Ammon's horn (tissue), 1 donor: ENCODE data around the gene ABL2.
"Not testable (repeated sequence)": the region's sequence is repeated elsewhere in the genome, so short reads cannot be mapped to it uniquely, and the experiment has no call there.

Source experiments
- DNase-seq: peaks from one replicate; pipeline ENCODE4 v3.0.0-alpha.2; 2016; ENCODE audit warnings: low spot score

The ABL2 gene

DNA sequence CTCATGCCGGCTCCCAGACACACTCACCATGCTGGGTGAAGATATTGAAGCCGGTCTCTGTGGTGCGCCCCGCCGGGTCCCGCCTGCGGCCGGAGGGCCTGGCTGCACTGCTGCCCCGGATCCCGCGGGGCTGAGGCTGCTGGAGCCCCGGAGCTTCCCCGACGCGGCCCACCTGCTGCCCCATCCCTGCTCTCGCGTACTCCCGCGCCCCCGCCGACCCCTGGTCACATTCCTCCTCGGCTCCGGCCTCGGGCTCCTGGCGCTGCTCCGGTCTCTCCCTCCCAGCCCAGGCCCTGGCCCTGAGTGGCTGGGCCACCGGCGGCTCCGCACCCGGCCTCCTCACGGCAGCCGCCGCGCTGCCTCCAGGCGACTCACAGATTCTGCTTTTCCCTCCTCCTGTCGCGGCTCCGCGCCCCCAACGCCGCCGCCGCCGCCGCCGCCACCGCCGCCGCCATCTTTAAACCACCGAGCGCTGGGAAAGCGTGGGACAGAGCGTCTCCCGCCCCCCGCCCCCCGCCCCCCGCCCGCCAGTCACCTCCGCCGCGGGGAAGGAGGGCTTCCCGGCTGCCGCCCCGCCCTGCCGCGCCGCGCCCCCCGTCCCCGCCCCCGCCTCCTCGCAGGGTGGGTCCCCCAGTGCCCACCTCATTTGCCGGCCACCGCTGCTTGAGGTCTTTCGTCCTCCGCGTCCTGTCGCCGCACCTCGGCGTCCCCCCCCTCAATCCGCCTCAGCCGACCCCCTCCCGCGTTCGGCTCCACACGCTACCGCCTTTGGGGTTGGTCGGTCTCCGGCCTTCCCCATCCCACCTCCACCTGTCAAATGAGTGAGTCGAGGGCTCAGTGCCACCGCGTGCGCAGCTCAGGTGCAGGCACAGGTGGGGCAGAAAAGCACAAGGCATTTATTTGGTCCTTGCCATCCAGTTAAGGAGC lies at the start of gene ABL2:
TSS of gene ABL2 (minus strand) at position 464 of the 927 bp plus-strand sequence. CDS start at position 184, 280 bp downstream.
- peak; percentile 42 for DNase-seq

DNA sequence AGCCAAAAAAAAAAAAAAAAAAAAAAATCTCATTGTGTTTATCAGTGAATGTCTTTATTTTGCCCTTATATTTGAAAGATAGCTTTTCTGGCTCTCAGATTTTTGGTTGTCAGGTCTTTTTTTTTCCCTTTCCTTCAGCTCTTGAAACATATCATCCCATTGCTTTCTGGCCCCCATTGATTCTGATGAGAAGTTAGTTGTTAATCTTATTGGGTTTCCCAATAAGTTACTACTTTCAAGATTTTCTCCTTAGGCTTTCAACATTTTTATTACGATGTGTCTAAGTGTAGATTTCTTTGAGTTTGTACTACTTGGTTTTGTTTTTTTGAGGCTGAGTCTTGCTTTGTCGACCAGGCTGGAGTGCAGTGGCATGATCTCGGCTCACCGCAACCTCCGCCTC lies 49.4 kb upstream of the ABL2 start:
- DNase-seq: no peak

DNA sequence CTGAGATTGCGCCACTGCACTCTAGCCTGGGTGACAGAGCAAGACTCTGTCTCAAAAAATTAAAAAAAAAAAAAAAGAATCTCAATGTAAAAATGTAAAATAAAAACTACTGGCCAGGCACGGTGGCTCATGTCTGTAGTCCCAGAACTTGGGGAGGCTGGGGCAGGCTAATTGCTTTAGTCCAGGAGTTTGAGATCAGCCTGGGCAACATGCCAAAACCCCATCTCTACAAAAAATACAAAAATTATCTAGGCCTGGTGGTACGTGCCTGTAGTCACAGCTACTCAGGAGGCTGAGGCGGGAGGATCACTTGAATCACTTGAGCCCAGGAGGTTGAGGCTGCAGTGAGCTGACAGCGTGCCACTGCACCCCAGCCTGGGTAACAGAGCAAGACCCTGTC lies 44.9 kb upstream of the ABL2 start:
- not testable (repeated sequence) for DNase-seq

- DNase-seq: no peak
Observed at GRCh38 chr1:179269071-179269470, 39.6 kb upstream of the ABL2 start.

GRCh38 chr1:179264507-179264906 lies 35.0 kb upstream of the ABL2 start:
- DNase-seq: no peak

DNA sequence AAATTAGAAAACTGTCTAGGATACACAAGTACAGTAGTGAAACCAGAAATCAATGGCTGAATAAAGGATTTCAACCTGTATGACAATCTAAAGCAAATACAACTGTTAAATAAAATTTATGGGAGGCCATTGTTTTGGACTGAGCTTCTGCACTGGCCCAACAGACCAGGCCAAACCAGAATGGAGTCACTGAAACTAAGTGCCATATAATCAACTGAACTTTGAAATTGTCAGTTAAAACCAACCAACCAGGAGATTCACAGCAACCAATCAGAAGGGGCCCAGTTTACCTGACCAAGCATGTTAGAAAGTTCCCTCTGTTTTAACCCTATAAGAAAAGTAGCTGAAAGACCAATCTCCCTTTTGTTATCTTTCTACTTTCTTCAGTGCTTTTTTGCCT lies 33.6 kb upstream of the ABL2 start:
- DNase-seq: no peak

DNA sequence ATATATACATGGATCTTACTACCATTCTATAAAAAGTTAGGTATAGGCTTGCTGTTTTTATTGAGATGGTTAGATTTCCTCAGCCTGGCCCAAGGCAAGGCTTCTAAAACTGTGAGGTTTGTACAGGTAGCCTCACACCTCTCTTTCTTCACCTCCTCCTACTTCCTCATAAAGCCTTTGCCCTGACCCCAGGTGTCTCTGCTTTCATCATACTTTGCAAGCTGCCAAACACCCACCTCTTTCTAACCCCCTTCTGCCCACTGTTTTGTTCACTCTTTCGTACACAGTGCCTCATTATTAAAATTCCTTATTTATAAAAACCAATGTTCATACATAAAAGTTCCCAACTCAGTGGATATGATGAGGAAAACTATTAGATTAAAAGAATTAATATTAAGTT lies 32.7 kb upstream of the ABL2 start:
- no peak for DNase-seq

GRCh38 chr1:179253286-179253972 lies 24.0 kb upstream of the ABL2 start:
- no peak for DNase-seq

DNA sequence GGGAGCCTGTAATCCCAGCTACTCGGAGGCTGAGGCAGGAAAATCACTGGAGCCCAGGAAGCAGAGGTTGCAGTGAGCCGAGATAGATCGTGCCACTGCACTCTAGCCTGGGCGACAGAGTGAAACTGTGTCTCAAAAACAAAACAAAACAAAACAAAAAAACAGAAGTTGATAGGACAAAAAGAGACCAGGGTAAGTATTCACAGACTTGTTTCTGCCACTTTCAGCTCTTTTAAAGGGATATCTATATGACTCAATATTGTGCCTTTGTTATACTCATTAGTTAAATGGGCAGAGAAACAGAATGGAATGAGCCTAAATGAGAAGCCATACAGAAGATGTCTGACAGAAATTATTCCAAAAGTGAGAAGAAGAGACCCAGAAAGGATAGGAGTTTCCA lies 23.1 kb upstream of the ABL2 start:
- DNase-seq: no peak

DNA sequence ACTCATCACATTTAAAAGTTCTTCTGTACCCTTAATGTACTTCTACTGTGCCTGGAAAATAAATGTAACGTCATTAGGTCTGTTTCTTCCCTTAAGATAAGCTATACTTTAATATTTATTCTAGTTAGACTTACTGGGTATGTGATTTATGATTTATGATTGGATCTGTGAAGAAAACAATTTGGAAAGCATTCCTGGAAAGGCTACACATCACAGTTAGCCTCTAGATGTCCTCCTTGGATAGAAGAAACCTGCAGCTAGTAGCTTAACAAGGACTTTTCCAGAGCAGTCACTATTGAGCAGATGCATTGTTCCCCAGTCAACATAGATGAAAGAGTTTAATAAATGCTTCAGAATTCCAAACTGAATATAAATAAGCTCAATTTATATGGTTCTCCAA lies 22.2 kb upstream of the ABL2 start:
- DNase-seq: peak; percentile 47

DNA sequence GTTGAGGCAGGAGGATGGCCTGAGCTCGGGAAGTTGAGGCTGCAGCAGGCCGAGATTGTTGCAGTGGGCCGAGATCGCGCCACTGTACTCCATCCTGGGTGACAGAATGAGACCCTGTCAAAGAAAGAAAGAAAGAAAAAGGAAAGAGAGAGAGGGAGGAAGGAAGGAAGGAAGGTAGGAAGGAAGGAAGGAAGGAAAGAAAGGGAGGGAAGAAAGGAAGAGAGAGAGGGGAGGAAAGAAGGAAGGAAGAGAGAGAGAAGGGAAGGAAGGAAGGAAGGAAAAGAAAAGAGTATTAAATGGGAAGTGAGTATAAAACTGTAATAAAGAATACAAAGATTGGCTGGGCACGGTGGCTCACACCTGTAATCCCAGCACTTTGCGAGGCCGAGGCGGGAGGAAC lies 18.4 kb upstream of the ABL2 start:
- DNase-seq: no peak

- DNase-seq: not testable (repeated sequence)
Observed at GRCh38 chr1:179245426-179245825, 15.9 kb upstream of the ABL2 start.

DNA sequence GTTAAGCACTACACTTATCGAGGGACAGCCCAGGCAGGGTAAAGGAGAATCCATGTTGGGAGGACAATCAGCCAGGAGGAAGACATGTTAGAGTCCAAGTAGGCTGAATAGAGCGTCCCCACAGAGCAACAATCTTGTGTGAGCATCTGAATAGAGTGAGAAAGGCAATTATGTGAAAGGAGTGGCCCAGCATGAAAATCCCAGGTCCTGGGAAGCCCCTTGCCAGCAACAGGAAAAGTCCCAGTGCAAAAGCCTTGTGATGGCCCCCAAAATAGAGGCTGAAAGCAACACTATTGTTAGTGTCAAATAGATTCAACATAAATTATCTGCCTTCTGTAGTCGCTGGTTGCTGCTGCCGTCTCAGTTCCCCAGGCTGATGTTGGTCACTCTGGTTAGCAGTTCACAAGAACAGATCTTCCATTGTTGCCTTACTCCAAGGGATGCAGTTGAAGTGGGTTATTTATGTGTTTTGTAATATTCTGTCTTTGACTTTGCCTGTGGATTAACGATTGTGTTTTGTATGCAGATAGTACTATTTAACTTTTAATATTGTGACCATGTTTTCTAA lies 12.1 kb upstream of the ABL2 start:
- DNase-seq: peak; percentile 14

GRCh38 chr1:179237222-179237621 lies 7.7 kb upstream of the ABL2 start:
- DNase-seq: no peak

DNA sequence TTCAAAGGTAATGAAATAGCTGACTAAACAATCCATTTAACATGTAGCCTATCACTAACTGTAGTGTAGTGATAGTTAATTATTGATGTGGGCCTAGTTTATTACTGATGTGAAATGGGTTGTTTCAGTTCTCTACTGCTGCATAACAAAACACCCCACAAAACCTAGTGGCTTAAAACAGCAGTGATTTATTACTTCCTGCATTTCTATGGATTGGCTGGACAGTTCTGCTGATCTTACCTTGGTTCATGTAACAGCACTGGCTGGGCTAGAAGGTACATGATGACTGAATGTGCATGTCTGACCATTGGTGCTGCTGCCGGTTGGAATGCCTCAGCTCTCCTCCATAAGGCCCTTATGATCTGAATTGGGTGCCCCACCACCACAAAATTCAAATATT lies 5.4 kb upstream of the ABL2 start:
- DNase-seq: no peak

DNA sequence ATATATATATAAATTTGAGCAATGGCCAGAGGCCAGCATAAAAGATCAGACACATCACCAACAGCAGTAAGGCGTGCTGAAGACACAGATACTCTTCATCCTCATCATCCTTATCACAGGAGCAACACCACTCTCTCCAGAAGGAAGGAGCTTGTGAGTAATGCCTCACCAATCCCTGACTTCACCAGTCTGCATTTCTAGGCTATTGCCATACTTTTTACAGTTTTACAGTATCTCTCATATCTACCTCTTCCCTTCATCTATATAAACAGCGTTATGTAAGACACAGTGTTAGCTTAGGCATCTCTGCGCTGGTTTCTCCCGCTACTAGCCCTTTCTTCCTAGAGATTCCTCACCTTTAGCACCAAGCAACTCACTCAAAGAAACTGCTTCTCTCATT lies 2.4 kb upstream of the ABL2 start:
- no peak for DNase-seq

DNA sequence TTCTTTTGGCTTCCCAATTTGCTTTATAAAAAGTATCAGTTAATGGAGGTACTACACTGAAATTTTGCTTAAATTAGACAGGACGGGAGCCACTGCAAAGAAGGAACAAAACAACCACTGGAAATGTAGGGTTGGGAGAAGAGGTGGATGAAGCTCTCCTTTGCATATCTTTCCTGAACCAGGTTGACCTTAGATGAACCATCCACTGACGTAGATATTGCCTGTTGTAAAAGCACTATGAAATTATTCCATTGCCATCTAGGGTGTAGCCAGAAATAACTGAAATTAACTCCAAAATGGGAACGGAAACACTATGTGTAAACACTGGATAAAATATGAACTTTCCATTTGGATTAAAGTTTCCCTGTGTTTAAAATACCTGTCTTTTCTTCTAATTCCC lies 1.2 kb upstream of the ABL2 start:
- DNase-seq: no peak

DNA sequence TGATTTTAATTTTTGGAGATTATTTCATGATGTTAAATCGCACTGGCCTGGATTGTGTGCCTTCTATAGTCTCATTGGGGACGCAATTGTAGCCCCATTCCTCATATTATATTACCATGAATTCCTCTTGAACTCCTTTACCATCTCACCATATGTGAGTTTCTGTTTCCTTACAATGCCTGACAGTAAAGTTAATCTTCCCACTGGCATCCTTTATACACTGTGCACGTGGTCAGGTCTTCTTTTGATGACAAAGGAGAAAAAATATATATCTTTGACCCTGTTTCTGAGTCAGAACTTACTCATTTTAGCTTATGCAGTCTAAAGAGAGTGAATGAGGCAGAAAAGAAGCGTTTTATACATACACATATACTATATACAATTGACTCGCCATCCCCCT lies 774 bp upstream of the ABL2 start:
- no peak for DNase-seq

DNA sequence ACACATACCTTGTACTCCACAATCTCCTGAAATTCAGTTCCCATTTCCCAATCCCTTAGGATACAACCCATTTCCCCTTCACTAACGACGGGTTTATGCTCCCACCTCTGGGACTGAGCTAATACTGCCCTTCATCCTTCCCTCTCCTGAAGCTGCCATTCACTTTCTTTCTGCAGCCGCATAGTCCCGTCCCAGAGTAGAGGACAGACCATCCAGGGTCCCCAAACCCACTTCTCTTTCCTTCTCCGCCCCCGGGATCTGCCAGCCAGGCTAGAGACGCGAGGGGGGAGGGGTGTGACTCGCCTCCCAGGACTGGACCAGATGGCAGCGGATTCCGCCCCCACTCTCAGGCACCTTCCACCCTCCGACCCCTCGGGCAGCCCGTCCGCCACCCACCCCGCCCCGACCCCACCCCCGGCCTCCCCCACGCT lies 679 bp downstream of the ABL2 start:
- DNase-seq: peak; percentile 56

DNA sequence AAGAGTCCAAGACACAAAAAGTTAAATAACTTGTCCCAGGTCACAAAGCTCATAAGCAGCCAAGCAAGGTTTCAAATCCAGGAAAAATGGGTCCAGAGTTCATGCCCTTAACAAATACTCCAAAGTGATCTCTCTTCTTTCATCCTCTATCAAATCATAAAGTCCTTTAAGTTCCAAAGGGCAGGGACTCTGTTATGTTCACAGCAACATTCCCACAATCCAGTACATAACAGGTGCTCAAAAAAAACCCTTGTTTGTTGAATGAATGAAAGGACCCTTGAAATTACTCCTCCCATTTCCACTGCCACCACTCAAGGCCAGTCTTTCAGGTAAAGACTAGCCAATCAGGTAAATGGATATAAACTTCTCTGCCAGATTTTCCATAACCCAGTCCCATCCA lies 2.7 kb downstream of the ABL2 start:
- no peak for DNase-seq

- DNase-seq: not testable (repeated sequence)
Observed at GRCh38 chr1:179224466-179224865, 5.0 kb downstream of the ABL2 start.

- not testable (repeated sequence) for DNase-seq
Observed at GRCh38 chr1:179221121-179221520, 8.4 kb downstream of the ABL2 start.

GRCh38 chr1:179217943-179218507 lies 11.5 kb downstream of the ABL2 start:
- peak; percentile 43 for DNase-seq
